Panc1 (cell line): ENCODE data around the gene UNC13B. TPM values are rescaled to one million over a fixed set of nuclear protein-coding genes. Genes with fewer than 3 reads are reported as not detected.

ENCODE experiments used
- ATAC-seq: fragments of 200-7000 bp; cut with Tn5 transposase; 2 replicates; pipeline ENCODE4 v1.9.1; 2020; ENCODE audit warnings: mild to moderate bottlenecking, moderate library complexity
- BruUV-seq: library from RNA; stranded (reverse); fragments of 400-500 nt; replicated peaks from 2 replicates; lab custom pipeline; 2021; lab: Mats Ljungman, UMichigan
- CTCF ChIA-PET: fragments of 300-600 bp; sonication (Branson Sonifier 250); formaldehyde crosslinking; loops from one replicate; lab custom pipeline; 2022; ENCODE audit warnings: antibody characterized with exemption; lab: Charles Lee
- POLR2A ChIA-PET: fragments of 300-600 bp; sonication (Branson Sonifier 250); formaldehyde crosslinking; loops from one replicate; lab custom pipeline; 2022; ENCODE audit warnings: antibody characterized with exemption; lab: Charles Lee
- DNase-seq: peaks from one replicate; pipeline ENCODE4 v3.0.0-alpha.2; 2010; ENCODE audit warnings: low read depth, low spot score
- H3K27ac ChIP-seq: 2 replicates; pipeline ENCODE4 v1.5.1; 2011; ENCODE audit warnings: mild to moderate bottlenecking, low read length, inconsistent platforms
- H3K27me3 ChIP-seq: fragments of 200-500 bp; sonication (Bioruptor generic); 2 replicates; pipeline ENCODE4 v1.6.0; 2014; ENCODE audit warnings: low read length, inconsistent platforms; ENCODE audit not compliant: control insufficient read depth, insufficient read depth
- H3K36me3 ChIP-seq: fragments of 200-500 bp; sonication (Bioruptor generic); 2 replicates; pipeline ENCODE4 v1.5.1; 2014; ENCODE audit warnings: inconsistent platforms, mild to moderate bottlenecking, low read length, moderate library complexity; ENCODE audit not compliant: control insufficient read depth, insufficient read depth
- H3K4me1 ChIP-seq: 2 replicates; pipeline ENCODE4 v1.5.1; 2011; ENCODE audit warnings: inconsistent platforms, mild to moderate bottlenecking, low read length, moderate library complexity; ENCODE audit not compliant: control insufficient read depth, insufficient read depth
- H3K4me3 ChIP-seq, 2 experiments: 2 replicates each; pipeline ENCODE4 v1.5.1; 2011 to 2012; ENCODE audit warnings: low read depth in 2 of 2, low read length in 2 of 2, mild to moderate bottlenecking in 2 of 2, inconsistent platforms in 1 of 2, moderate library complexity in 1 of 2
- H3K9me3 ChIP-seq: fragments of 200-500 bp; sonication (Bioruptor generic); 2 replicates; pipeline ENCODE4 v1.5.1; 2014; ENCODE audit warnings: low read depth, mild to moderate bottlenecking, inconsistent platforms, low read length, moderate library complexity; ENCODE audit not compliant: control insufficient read depth, insufficient read depth
- CTCF ChIP-seq: fragments of 450-650 bp; IDR thresholded peaks from 2 replicates; pipeline ENCODE4 v1.5.1; 2017; ENCODE audit warnings: mild to moderate bottlenecking
- POLR2AphosphoS5 ChIP-seq: IDR thresholded peaks from 2 replicates; pipeline ENCODE4 v1.6.1; 2012; ENCODE audit warnings: mild to moderate bottlenecking, low read depth, low read length, moderate library complexity
- REST ChIP-seq, 2 experiments: IDR thresholded peaks; 2 replicates each; pipeline ENCODE4 v1.6.1; 2011 to 2012; ENCODE audit warnings: low read depth in 2 of 2, control low read depth in 1 of 2, low read length in 1 of 2, mild to moderate bottlenecking in 1 of 2, moderate library complexity in 1 of 2; ENCODE audit not compliant: insufficient read depth in 1 of 2
- SIN3A ChIP-seq: IDR thresholded peaks from 2 replicates; pipeline ENCODE4 v1.6.1; 2012; ENCODE audit warnings: low read depth, mild to moderate bottlenecking, low read length, moderate library complexity, borderline replicate concordance; ENCODE audit not compliant: insufficient read depth
- TCF7L2 ChIP-seq: IDR thresholded peaks from 2 replicates; pipeline ENCODE4 v1.6.1; 2011; ENCODE audit warnings: mild to moderate bottlenecking, low read depth, low read length, inconsistent platforms
- in situ Hi-C: cut with HindIII; loops from 2 replicates; pipeline ENCODE4 v1.10.0; 2016; ENCODE audit warnings: low sequenced_read_pairs, low pct_unique_long_range_greater_than_20kb
- intact Hi-C: fragments of 100-400 bp; cut with micrococcal nuclease; formaldehyde crosslinking; loops from one replicate; pipeline ENCODE4 v1.10.0; 2022; ENCODE audit not compliant: unreplicated experiment
- total RNA-seq: library from RNA; stranded (reverse); gene quantifications from one replicate; pipeline ENCODE4 v1.2.1, GENCODE V29; 2021; ENCODE audit not compliant: unreplicated experiment

Gene UNC13B
- total RNA-seq, 1 experiment from 2014 or later: 35.2 TPM

GRCh38 chr9:35279946-35280345 lies 118.1 kb downstream of the UNC13B start:
- Histone ChIP-seq H3K27me3 (no peaks in the 10 kb centered on the region), H3K27ac (no peak overlapping the region), H3K4me1 (no peaks in the 10 kb centered on the region), H3K4me3 (no peak overlapping the region), H3K9me3 (no peaks in the 10 kb centered on the region), H3K36me3 (no peaks in the 10 kb centered on the region)
- intact Hi-C loops (no loop called here), in situ Hi-C loops (no loop called here)
- CTCF ChIA-PET: no interaction called here
- BruUV-seq: no TSS peak
- TF ChIP-seq REST (IDR thresholded peaks at IDR 0.05; ENCODE audit: insufficient read depth in 1 of 2, low read depth in 2 of 2, low read length in 1 of 2) (no peak), CTCF (no peak), SIN3A (no peak), TCF7L2 (no peak), POLR2AphosphoS5 (no peak)
- POLR2A ChIA-PET: no interaction called here
- DNase-seq: no peak
- ATAC-seq: no peak

GRCh38 chr9:35280399-35280798 lies 118.6 kb downstream of the UNC13B start:
- no peaks in the 10 kb centered on the region for H3K27me3 ChIP-seq
- intact Hi-C loops: no loop called here
- in situ Hi-C loops: no loop called here
- no peaks in the 10 kb centered on the region for H3K4me1 ChIP-seq
- no TSS peak for BruUV-seq
- no peak overlapping the region for H3K4me3 ChIP-seq
- ATAC-seq: no peak
- H3K27ac ChIP-seq: no peak overlapping the region
- no peak for TF ChIP-seq SIN3A
- TF ChIP-seq REST (IDR thresholded peaks at IDR 0.05; ENCODE audit: insufficient read depth in 1 of 2, low read depth in 2 of 2, low read length in 1 of 2): no peak
- no peak for TF ChIP-seq CTCF
- no peak for TF ChIP-seq POLR2AphosphoS5
- H3K36me3 ChIP-seq: no peaks in the 10 kb centered on the region
- no peak for DNase-seq
- no peaks in the 10 kb centered on the region for H3K9me3 ChIP-seq
- POLR2A ChIA-PET: interaction anchor here (0.6 kb wide), 1 partner anchor 78 kb away, joined by 4 read pairs; no protein-coding TSS in a partner anchor
- CTCF ChIA-PET: no interaction called here
